Measurements from ENCODE around the gene VAV3.
"Not testable (repeated sequence)": the region's sequence is repeated elsewhere in the genome, so short reads cannot be mapped to it uniquely, and the experiment has no call there.

DNA sequence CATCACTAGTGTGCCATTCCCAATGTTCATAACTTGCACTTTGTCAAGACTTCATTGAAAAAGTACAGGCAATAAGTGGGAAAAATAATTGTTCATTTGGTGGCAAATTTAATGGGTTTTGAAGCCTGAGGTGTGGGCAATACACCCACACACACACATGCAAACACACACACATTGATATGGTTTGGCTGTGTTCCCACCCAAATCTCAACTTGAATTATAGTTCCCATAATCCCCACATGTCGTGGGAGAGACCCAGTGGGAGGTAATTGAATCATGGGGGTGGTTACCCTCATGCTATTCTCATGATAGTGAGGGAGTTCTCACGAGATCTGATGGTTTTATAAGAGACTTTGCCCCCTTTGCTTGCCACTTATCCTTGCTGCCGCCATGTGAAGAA lies 39.9 kb upstream of the VAV3 start:
- TF ChIP-seq, protein P1, sequence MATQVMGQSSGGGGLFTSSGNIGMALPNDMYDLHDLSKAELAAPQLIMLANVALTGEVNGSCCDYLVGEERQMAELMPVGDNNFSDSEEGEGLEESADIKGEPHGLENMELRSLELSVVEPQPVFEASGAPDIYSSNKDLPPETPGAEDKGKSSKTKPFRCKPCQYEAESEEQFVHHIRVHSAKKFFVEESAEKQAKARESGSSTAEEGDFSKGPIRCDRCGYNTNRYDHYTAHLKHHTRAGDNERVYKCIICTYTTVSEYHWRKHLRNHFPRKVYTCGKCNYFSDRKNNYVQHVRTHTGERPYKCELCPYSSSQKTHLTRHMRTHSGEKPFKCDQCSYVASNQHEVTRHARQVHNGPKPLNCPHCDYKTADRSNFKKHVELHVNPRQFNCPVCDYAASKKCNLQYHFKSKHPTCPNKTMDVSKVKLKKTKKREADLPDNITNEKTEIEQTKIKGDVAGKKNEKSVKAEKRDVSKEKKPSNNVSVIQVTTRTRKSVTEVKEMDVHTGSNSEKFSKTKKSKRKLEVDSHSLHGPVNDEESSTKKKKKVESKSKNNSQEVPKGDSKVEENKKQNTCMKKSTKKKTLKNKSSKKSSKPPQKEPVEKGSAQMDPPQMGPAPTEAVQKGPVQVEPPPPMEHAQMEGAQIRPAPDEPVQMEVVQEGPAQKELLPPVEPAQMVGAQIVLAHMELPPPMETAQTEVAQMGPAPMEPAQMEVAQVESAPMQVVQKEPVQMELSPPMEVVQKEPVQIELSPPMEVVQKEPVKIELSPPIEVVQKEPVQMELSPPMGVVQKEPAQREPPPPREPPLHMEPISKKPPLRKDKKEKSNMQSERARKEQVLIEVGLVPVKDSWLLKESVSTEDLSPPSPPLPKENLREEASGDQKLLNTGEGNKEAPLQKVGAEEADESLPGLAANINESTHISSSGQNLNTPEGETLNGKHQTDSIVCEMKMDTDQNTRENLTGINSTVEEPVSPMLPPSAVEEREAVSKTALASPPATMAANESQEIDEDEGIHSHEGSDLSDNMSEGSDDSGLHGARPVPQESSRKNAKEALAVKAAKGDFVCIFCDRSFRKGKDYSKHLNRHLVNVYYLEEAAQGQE (IDR thresholded peaks at IDR 0.05; ENCODE audit: low read depth, low read length): not testable (repeated sequence)
- not testable (repeated sequence) for TF ChIP-seq SPI1 (IDR thresholded peaks at IDR 0.05; ENCODE audit: borderline replicate concordance, insufficient read depth, low read depth, low read length); POLR2AphosphoS2 (IDR thresholded peaks at IDR 0.05; ENCODE audit: low read depth, low read length); CTCF (IDR thresholded peaks at IDR 0.05 in 2 of 3, conservative IDR thresholded peaks at IDR 0.05 in 1 of 3; ENCODE audit: control insufficient read depth in 2 of 3, extremely low read depth in 1 of 3, insufficient read depth in 1 of 3, low read depth in 3 of 3, low read length in 3 of 3); IKZF2 (IDR thresholded peaks at IDR 0.05); SRF (IDR thresholded peaks at IDR 0.05; ENCODE audit: low read depth in 2 of 2, low read length in 2 of 2); MTA3 (IDR thresholded peaks at IDR 0.05; ENCODE audit: borderline replicate concordance, low read length); GABPA (IDR thresholded peaks at IDR 0.05; ENCODE audit: low read depth); POLR2A (IDR thresholded peaks at IDR 0.05; ENCODE audit: low read depth, low read length)

Data from GM12878 (cell line).